ENCODE data around the gene COL26A1.
"Not testable (repeated sequence)": the region's sequence is repeated elsewhere in the genome, so short reads cannot be mapped to it uniquely, and the experiment has no call there.

COL26A1 gene

GRCh38 chr7:101362334-101363195, at the start of gene COL26A1:
TSS of gene COL26A1 (plus strand) at chr7:101362875. CDS start at chr7:101363033, 158 bp downstream.
- no peak for TF ChIP-seq POLR2A (IDR thresholded peaks at IDR 0.05; ENCODE audit: low read length)
- no peak for TF ChIP-seq GATA1 (IDR thresholded peaks at IDR 0.05; ENCODE audit: low read depth, low read length)
- DNase-seq = no peak

- TF ChIP-seq GATA1 (IDR thresholded peaks at IDR 0.05; ENCODE audit: low read depth, low read length) (no peak), POLR2A (IDR thresholded peaks at IDR 0.05; ENCODE audit: low read length) (no peak)
- DNase-seq = peak; percentile 69 to 81
Measured at GRCh38 chr7:101315336-101315735, 47.3 kb upstream of the COL26A1 start.

- TF ChIP-seq GATA1 (IDR thresholded peaks at IDR 0.05; ENCODE audit: low read depth, low read length) (no peak), POLR2A (IDR thresholded peaks at IDR 0.05; ENCODE audit: low read length) (no peak)
- no peak for DNase-seq
Measured at GRCh38 chr7:101319401-101319800, 43.3 kb upstream of the COL26A1 start.

GRCh38 chr7:101321491-101322401, 40.9 kb upstream of the COL26A1 start, which contains the start of gene IFT22:
TSS of gene IFT22 (minus strand) at chr7:101321812. CDS start at chr7:101321709, 103 bp downstream.
- peak; percentile 91 to 93 for DNase-seq
- TF ChIP-seq GATA1 (IDR thresholded peaks at IDR 0.05; ENCODE audit: low read depth, low read length) = no peak
- TF ChIP-seq POLR2A (IDR thresholded peaks at IDR 0.05; ENCODE audit: low read length) = peak; percentile 73

- TF ChIP-seq POLR2A (IDR thresholded peaks at IDR 0.05; ENCODE audit: low read length) (no peak), GATA1 (IDR thresholded peaks at IDR 0.05; ENCODE audit: low read depth, low read length) (no peak)
- no peak for DNase-seq
Measured at GRCh38 chr7:101328159-101328558, 34.5 kb upstream of the COL26A1 start.

- no peak for DNase-seq
- no peak for TF ChIP-seq POLR2A (IDR thresholded peaks at IDR 0.05; ENCODE audit: low read length)
- TF ChIP-seq GATA1 (IDR thresholded peaks at IDR 0.05; ENCODE audit: low read depth, low read length) = no peak
Measured at GRCh38 chr7:101330011-101330484, 32.6 kb upstream of the COL26A1 start.

GRCh38 chr7:101332026-101332425, 30.6 kb upstream of the COL26A1 start:
- DNase-seq = no peak
- TF ChIP-seq POLR2A (IDR thresholded peaks at IDR 0.05; ENCODE audit: low read length) (no peak), GATA1 (IDR thresholded peaks at IDR 0.05; ENCODE audit: low read depth, low read length) (no peak)

- DNase-seq = no peak
- TF ChIP-seq GATA1 (IDR thresholded peaks at IDR 0.05; ENCODE audit: low read depth, low read length) = no peak
- no peak for TF ChIP-seq POLR2A (IDR thresholded peaks at IDR 0.05; ENCODE audit: low read length)
Measured at GRCh38 chr7:101333912-101334311, 28.8 kb upstream of the COL26A1 start.

- no peak for DNase-seq
- TF ChIP-seq GATA1 (IDR thresholded peaks at IDR 0.05; ENCODE audit: low read depth, low read length) (no peak), POLR2A (IDR thresholded peaks at IDR 0.05; ENCODE audit: low read length) (no peak)
Measured at GRCh38 chr7:101340379-101340778, 22.3 kb upstream of the COL26A1 start.

- no peak for DNase-seq
- no peak for TF ChIP-seq POLR2A (IDR thresholded peaks at IDR 0.05; ENCODE audit: low read length)
- TF ChIP-seq GATA1 (IDR thresholded peaks at IDR 0.05; ENCODE audit: low read depth, low read length) = no peak
Measured at GRCh38 chr7:101342892-101343291, 19.8 kb upstream of the COL26A1 start.

GRCh38 chr7:101347477-101347876, 15.2 kb upstream of the COL26A1 start:
- no peak for DNase-seq
- TF ChIP-seq POLR2A (IDR thresholded peaks at IDR 0.05; ENCODE audit: low read length) (no peak), GATA1 (IDR thresholded peaks at IDR 0.05; ENCODE audit: low read depth, low read length) (no peak)

- DNase-seq = not testable (repeated sequence)
Measured at GRCh38 chr7:101348456-101349067, 14.1 kb upstream of the COL26A1 start.

- DNase-seq = not testable (repeated sequence)
Measured at GRCh38 chr7:101349300-101349699, 13.4 kb upstream of the COL26A1 start.

- TF ChIP-seq GATA1 (IDR thresholded peaks at IDR 0.05; ENCODE audit: low read depth, low read length) (no peak), POLR2A (IDR thresholded peaks at IDR 0.05; ENCODE audit: low read length) (no peak)
- no peak for DNase-seq
Measured at GRCh38 chr7:101352920-101353308, 9.8 kb upstream of the COL26A1 start.
